Endothelial cell of umbilical vein (primary cell): ENCODE measurements around the gene UROC1. TPM values are rescaled to one million over a fixed set of nuclear protein-coding genes. Genes with fewer than 3 reads are reported as not detected.

ENCODE experiments used
- BruUV-seq: library from RNA; stranded (reverse); fragments of 400-500 nt; replicated peaks from 2 replicates; lab custom pipeline; 2021; lab: Mats Ljungman, UMichigan
- CTCF ChIA-PET: fragments of 300-600, 350-600 bp; sonication (Branson Sonifier 250); formaldehyde crosslinking; loops from one replicate; lab custom pipeline; 2021; ENCODE audit warnings: antibody characterized with exemption, inconsistent platforms; lab: Charles Lee
- POLR2A ChIA-PET: fragments of 300-600, 350-600 bp; sonication (Branson Sonifier 250); formaldehyde crosslinking; loops from one replicate; lab custom pipeline; 2021; ENCODE audit warnings: antibody characterized with exemption, inconsistent platforms; lab: Charles Lee
- DNase-seq: peaks from one replicate; pipeline ENCODE4 v3.0.0-alpha.2; 2011; ENCODE audit warnings: low read depth, low spot score
- FAIRE-seq: peaks from 2 replicates; lab custom pipeline; 2011; peaks lifted over from hg19 to GRCh38; lab: Jason Lieb, UNC
- H2AFZ ChIP-seq: 2 replicates; pipeline ENCODE4 v1.6.0; 2012; ENCODE audit warnings: low read depth, low read length, control low read depth, inconsistent platforms
- H3K27ac ChIP-seq: 2 replicates; pipeline ENCODE4 v1.5.1; 2011; ENCODE audit warnings: low read depth, mild to moderate bottlenecking, control low read depth, low read length, moderate library complexity; ENCODE audit not compliant: insufficient read depth
- H3K27me3 ChIP-seq, 2 experiments: 2 replicates each; pipeline versions ENCODE4 v1.6.0 to v1.6.1; 2011; ENCODE audit warnings: low read length in 2 of 2, mixed read lengths in 1 of 2; ENCODE audit not compliant: control insufficient read depth in 2 of 2, insufficient read depth in 2 of 2
- H3K36me3 ChIP-seq, 2 experiments: 2 replicates in 1 of 2; 3 replicates in 1 of 2; pipeline ENCODE4 v1.5.1; 2011; ENCODE audit warnings: low read length in 2 of 2, mild to moderate bottlenecking in 1 of 2, moderate library complexity in 1 of 2; ENCODE audit not compliant: control insufficient read depth in 2 of 2, insufficient read depth in 2 of 2; ENCODE audit errors: extremely low read depth in 1 of 2
- H3K4me1 ChIP-seq: 3 replicates; pipeline ENCODE4 v1.5.1; 2011; ENCODE audit warnings: mild to moderate bottlenecking, low read length; ENCODE audit not compliant: control insufficient read depth, insufficient read depth; ENCODE audit errors: extremely low read depth
- H3K4me2 ChIP-seq: 2 replicates; pipeline ENCODE4 v1.6.1; 2011; ENCODE audit warnings: low read length, control low read depth, mixed read lengths; ENCODE audit not compliant: insufficient read depth
- H3K4me3 ChIP-seq, 3 experiments: fragments of 200-600 bp in 1 of 3; sonication (generic), shearing (Covaris generic) in 1 of 3; replicated peaks in 1 of 3; 2 replicates each; pipeline ENCODE4 v1.5.1; 2011 to 2016; ENCODE audit warnings: control low read depth in 3 of 3, low read length in 3 of 3, mild to moderate bottlenecking in 2 of 3, inconsistent platforms in 1 of 3, low read depth in 1 of 3, moderate library complexity in 1 of 3; ENCODE audit not compliant: insufficient read depth in 1 of 3
- H3K79me2 ChIP-seq: 2 replicates; pipeline ENCODE4 v1.6.0; 2012; ENCODE audit warnings: low read length, inconsistent platforms; ENCODE audit not compliant: control insufficient read depth, insufficient read depth
- H3K9ac ChIP-seq: replicated peaks from 2 replicates; pipeline ENCODE3; 2011; ENCODE audit warnings: low read length, control low read depth; ENCODE audit not compliant: insufficient read depth; ENCODE audit errors: extremely low read depth
- H3K9me1 ChIP-seq: replicated peaks from 3 replicates; pipeline ENCODE4 v1.6.0; 2011; ENCODE audit warnings: mild to moderate bottlenecking, low read length; ENCODE audit not compliant: control insufficient read depth, insufficient read depth; ENCODE audit errors: extremely low read depth
- H3K9me3 ChIP-seq: replicated peaks from 2 replicates; pipeline ENCODE4 v1.5.1; 2012; ENCODE audit warnings: low read length, inconsistent platforms; ENCODE audit not compliant: control insufficient read depth, insufficient read depth
- H4K20me1 ChIP-seq: replicated peaks from 2 replicates; pipeline ENCODE3; 2011; ENCODE audit warnings: mild to moderate bottlenecking, low read length; ENCODE audit not compliant: control insufficient read depth, insufficient read depth; ENCODE audit errors: extremely low read depth
- EZH2 ChIP-seq: IDR thresholded peaks from 2 replicates; pipeline ENCODE4 v1.6.1; 2012; ENCODE audit warnings: borderline replicate concordance, low read depth, mild to moderate bottlenecking, moderate library complexity, low read length, inconsistent platforms; ENCODE audit not compliant: severe bottlenecking
- JUN ChIP-seq: IDR thresholded peaks from 2 replicates; pipeline ENCODE4 v1.6.1; 2011; ENCODE audit warnings: borderline replicate concordance, low read depth; ENCODE audit not compliant: insufficient read length, insufficient read depth
- MYC ChIP-seq: IDR thresholded peaks from one replicate; pipeline ENCODE4 v1.6.1; 2011; ENCODE audit warnings: mild to moderate bottlenecking, low read depth, low read length
- POLR2A ChIP-seq: IDR thresholded peaks from 2 replicates; pipeline ENCODE4 v1.6.1; 2012; ENCODE audit warnings: low read depth, mild to moderate bottlenecking, control low read depth, low read length
- POLR2AphosphoS5 ChIP-seq: IDR thresholded peaks from 2 replicates; pipeline ENCODE4 v1.6.1; 2012; ENCODE audit warnings: low read depth, mild to moderate bottlenecking, control low read depth, low read length, moderate library complexity; ENCODE audit not compliant: insufficient read depth
- dilution Hi-C: fragments of 300-500 bp; cut with MboI; formaldehyde crosslinking; loops from one replicate; pipeline ENCODE4 v1.15.0; 2019; ENCODE audit warnings: low sequenced_read_pairs; ENCODE audit not compliant: extremely low pct_ligation_motif_present
- intact Hi-C: fragments of 100-400 bp; cut with micrococcal nuclease; formaldehyde crosslinking; loops from one replicate; pipeline ENCODE4 v1.10.0; 2022
- polyA plus RNA-seq, 4 experiments: library from polyadenylated mRNA; depleted of rRNA in 3 of 4; stranded (reverse) in 3 of 4; unstranded in 1 of 4; fragments of >200 nt; gene quantifications; 2 replicates each; pipeline versions ENCODE4 v1.2.1 to v1.2.3, GENCODE V29; 2011 to 2012; ENCODE audit warnings: missing spikeins in 1 of 4
- total RNA-seq: library from RNA; stranded (reverse); gene quantifications from 2 replicates; pipeline ENCODE4 v1.2.3, GENCODE V29; 2021
- TF ChIP-seq, protein P1 (sequence below), 2 donors: IDR thresholded peaks; 1 replicate in 1 of 2; 2 replicates in 1 of 2; pipeline ENCODE4 v1.5.1; 2011; ENCODE audit warnings: low read length in 2 of 2, mild to moderate bottlenecking in 2 of 2, moderate library complexity in 2 of 2, control low read depth in 1 of 2, inconsistent platforms in 1 of 2, low read depth in 1 of 2; ENCODE audit not compliant: insufficient read depth in 1 of 2; ENCODE audit errors: extremely low read depth in 1 of 2

The UROC1 gene
- total and polyA plus RNA-seq, 2 donors (not counting 3 experiments of a cell fraction or from before 2014, with no cell fraction given): not detected

GRCh38 chr3:126519506-126520455, 2.2 kb upstream of the UROC1 start:
- no peak overlapping the region for H3K27ac ChIP-seq
- FAIRE-seq: no peak
- no TSS peak for BruUV-seq
- no peaks in the 10 kb centered on the region for H4K20me1 ChIP-seq
- DNase-seq: no peak
- intact Hi-C loops: loop anchor here (10.0 kb wide), 1 partner anchor 485 kb away; no protein-coding TSS in a partner anchor
- dilution Hi-C loops: no loop called here
- TF ChIP-seq POLR2A (no peak), MYC (no peak), EZH2 (no peak), POLR2AphosphoS5 (no peak), JUN (no peak)
- TF ChIP-seq, protein P1, sequence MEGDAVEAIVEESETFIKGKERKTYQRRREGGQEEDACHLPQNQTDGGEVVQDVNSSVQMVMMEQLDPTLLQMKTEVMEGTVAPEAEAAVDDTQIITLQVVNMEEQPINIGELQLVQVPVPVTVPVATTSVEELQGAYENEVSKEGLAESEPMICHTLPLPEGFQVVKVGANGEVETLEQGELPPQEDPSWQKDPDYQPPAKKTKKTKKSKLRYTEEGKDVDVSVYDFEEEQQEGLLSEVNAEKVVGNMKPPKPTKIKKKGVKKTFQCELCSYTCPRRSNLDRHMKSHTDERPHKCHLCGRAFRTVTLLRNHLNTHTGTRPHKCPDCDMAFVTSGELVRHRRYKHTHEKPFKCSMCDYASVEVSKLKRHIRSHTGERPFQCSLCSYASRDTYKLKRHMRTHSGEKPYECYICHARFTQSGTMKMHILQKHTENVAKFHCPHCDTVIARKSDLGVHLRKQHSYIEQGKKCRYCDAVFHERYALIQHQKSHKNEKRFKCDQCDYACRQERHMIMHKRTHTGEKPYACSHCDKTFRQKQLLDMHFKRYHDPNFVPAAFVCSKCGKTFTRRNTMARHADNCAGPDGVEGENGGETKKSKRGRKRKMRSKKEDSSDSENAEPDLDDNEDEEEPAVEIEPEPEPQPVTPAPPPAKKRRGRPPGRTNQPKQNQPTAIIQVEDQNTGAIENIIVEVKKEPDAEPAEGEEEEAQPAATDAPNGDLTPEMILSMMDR (IDR thresholded peaks at IDR 0.05; ENCODE audit: extremely low read depth in 1 of 2, insufficient read depth in 1 of 2, low read depth in 1 of 2, low read length in 2 of 2): no peak
- H2AFZ ChIP-seq: no peak overlapping the region
- no peak overlapping the region for H3K4me2 ChIP-seq
- no peaks in the 10 kb centered on the region for H3K36me3 ChIP-seq
- no peak overlapping the region for H3K4me3 ChIP-seq
- no peaks in the 10 kb centered on the region for H3K4me1 ChIP-seq
- POLR2A ChIA-PET: no interaction called here
- H3K9me1 ChIP-seq: no peaks in the 10 kb centered on the region
- no peak overlapping the region for H3K9ac ChIP-seq
- peaks cover 11 to 14% of the 10 kb centered on the region in 2 experiments for H3K27me3 ChIP-seq
- no peaks in the 10 kb centered on the region for H3K79me2 ChIP-seq
- H3K9me3 ChIP-seq: no peaks in the 10 kb centered on the region
- CTCF ChIA-PET: interaction anchor here (0.8 to 1.3 kb wide), 3 partner anchors 131 to 1028 kb away, joined by 3 to 6 read pairs (median 5); no protein-coding TSS in a partner anchor
